ENCODE results near the gene DOK4. TPM values are rescaled to one million over a fixed set of nuclear protein-coding genes. Genes with fewer than 3 reads are reported as not detected.
A peak's percentile ranks its signal among the peaks of the same experiment; 100 is the strongest.

Gene DOK4
- total and polyA plus RNA-seq, 5 donors: 12.2 to 19.4 (median 15.3) TPM

DNA sequence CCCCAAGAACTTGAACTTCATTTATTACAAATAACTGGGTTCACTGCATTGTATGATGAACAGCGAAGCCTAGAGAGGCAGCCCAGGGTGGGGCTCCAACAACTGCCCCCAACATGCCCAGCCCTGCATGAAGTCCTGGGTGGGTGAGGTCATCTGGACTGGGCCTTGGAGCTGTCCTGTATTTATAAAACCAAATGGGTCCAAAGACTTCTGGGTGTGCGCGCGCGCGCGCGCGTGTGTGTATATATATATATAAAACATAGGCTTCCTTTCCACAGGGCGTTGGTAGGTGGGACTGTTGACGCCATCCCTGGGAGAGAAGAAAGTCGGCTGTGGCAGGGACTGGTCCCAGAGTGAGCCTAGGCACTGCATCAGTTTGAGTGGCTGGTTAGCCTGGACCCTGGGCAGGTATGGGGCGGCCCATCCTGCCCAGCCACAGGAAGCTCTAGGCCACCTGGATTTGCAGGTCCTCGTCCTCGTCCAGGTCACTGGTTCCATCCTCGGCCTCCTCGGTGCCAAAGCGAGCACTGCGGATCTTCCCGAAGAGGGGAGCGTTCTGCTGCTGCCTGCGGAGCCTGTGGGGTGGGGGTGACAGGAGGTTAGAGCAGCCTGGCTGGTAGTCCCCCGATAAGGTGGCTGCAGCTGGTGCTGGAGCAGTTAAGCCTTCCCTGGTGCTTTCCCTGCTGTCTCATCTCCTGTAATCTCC, 26.2 kb upstream of the DOK4 start:
- peak; percentile 4 to 35 (median 23) for DNase-seq
- Histone ChIP-seq H3K4me1 (ENCODE audit: control insufficient read depth, insufficient read depth, low read length) (no peaks in the 10 kb centered on the region), H3K9me3 (ENCODE audit: control insufficient read depth, low read length) (no peaks in the 10 kb centered on the region), H3K4me3 (ENCODE audit: low read length) (no peak overlapping the region), H3K27me3 (ENCODE audit: control insufficient read depth, insufficient read depth) (no peaks in the 10 kb centered on the region), H3K27ac (ENCODE audit: low read length) (no peak overlapping the region)
- no peak for ATAC-seq
- intact Hi-C loops (cut with DNase I): loop anchor here in 2 of 4 donors (10.0 kb wide), 3 partner anchors 48 to 208 kb away; partner anchors contain the start of gene POLR2C (in 1 of the 2)
- WGBS: 95% methylated on average over 23 of the region's 23 CpGs

DNA sequence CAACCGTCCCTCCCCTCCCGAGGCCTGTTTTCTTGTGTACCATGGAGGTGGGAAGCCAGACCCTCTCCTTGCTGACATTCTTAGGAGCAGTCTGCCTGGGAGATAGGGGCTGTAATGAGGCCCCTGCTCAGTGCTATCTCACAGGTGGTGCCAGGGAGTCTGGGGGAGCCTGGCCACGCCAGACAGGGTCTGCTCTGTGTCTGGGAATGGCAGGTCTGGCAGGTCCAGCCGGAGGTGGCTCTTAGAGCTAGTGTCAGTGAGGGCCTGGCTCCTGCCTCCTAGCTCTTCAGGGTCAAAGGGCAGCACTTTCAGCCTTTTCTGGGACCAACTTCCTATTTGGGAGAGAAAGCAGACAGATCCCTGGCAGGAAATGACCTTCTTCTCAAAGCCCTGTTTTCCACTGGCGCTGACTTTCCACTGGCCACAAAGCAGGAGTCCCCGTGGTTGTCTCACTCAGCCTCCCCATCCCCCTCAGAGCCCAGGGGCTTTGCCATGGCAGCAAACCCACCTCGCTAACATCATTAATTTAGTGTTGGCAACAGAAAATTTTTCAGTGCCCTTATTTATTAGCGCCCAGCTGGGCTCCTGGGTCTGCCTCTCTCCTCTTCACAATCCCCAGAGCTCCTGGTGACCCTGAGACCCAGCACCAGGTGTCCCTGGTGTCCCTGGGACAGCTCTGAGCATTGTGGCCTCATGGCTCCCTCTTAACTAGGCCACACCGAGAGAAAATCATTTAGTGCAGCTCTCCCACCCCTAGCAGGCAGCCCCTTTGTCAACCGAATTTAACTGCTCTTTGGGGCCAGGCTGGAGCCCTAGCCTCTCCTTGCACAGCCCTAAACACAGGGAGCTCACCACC, 24.0 kb upstream of the DOK4 start:
- peak in 1 of 2 donors; percentile 49 for ATAC-seq
- 46% methylated on average over 10 of the region's 10 CpGs for WGBS

DNA sequence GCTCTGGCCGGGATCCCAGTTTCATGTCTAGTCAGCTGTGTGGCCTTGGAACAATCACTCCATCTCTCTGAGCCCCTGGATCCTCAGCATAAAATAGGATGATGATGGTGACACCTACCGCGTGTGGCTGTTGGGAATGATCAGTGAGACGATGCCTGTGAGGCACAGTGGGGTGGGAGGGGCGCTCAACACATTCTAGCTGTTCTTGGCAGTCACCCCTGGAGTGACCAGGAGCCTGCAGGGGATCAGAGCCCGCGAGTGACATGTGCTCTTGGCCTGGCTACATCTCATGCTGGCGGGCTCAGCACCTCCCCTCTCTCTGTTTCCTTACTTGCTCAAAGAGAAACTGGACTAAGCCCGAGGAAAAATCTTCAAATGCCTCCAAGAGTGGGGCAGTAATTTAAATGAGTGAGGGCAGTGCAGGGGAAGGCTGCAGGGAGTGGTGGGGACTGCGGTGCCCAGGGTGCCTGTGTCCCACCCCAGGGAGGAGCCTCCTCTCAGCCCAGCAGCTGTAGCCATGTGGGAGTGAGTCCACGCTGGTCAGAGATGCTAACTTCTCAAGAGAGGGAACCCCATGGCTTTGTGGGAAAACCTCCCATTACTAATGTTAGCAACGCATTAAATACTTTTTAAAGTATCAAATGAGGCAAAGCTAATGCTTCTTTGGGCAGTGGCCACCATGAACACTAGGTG, 23.1 kb upstream of the DOK4 start:
- H3K27me3 ChIP-seq (ENCODE audit: control insufficient read depth, insufficient read depth): no peaks in the 10 kb centered on the region
- DNase-seq (peak; percentile 18 to 64 (median 55)), ATAC-seq (peak; percentile 29 to 33)
- no peak overlapping the region for H3K4me3 ChIP-seq (ENCODE audit: low read length)
- no peaks in the 10 kb centered on the region for H3K9me3 ChIP-seq (ENCODE audit: control insufficient read depth, low read length)
- WGBS: 58% methylated on average over 12 of the region's 12 CpGs
- H3K4me1 ChIP-seq (ENCODE audit: control insufficient read depth, insufficient read depth, low read length): no peaks in the 10 kb centered on the region
- no peak overlapping the region for H3K27ac ChIP-seq (ENCODE audit: low read length)
- intact Hi-C loops (cut with DNase I): no loop called here

More for the DNA sequence above, 24.0 kb upstream of the DOK4 start:
- Histone ChIP-seq H3K27ac (ENCODE audit: low read length) (no peak overlapping the region), H3K4me1 (ENCODE audit: control insufficient read depth, insufficient read depth, low read length) (no peaks in the 10 kb centered on the region), H3K9me3 (ENCODE audit: control insufficient read depth, low read length) (no peaks in the 10 kb centered on the region), H3K4me3 (ENCODE audit: low read length) (no peak overlapping the region), H3K27me3 (ENCODE audit: control insufficient read depth, insufficient read depth) (no peaks in the 10 kb centered on the region)
- intact Hi-C loops (cut with DNase I): loop anchor here in 2 of 4 donors (10.0 kb wide), 3 partner anchors 45 to 205 kb away; partner anchors contain the start of gene POLR2C (in 1 of the 2)
- peak in 2 of 3 donors; percentile 20 to 44 for DNase-seq

DNA sequence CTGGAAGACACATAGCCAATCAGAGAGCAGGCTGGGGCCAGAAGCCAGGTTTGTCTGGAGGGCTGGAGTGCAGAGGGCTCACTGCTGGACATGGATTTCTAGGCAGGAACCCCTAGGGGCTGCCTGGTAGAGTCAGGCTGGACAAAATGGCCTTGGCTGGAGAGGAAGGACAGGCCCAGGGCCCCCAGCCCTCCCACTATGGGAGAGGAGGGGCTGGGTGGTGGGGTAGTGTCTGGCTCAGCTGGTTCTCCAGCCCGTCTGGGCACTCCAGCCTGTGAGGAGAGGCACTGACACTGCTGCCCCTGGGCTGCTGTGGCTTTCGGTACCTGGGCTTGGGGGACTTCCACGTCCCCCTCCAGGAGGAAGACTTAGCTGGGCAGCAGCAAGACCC, 21.7 kb upstream of the DOK4 start:
- Histone ChIP-seq H3K4me1 (ENCODE audit: control insufficient read depth, insufficient read depth, low read length) (no peaks in the 10 kb centered on the region), H3K4me3 (ENCODE audit: low read length) (no peak overlapping the region), H3K27me3 (ENCODE audit: control insufficient read depth, insufficient read depth) (no peaks in the 10 kb centered on the region), H3K9me3 (ENCODE audit: control insufficient read depth, low read length) (no peaks in the 10 kb centered on the region), H3K27ac (ENCODE audit: low read length) (no peak overlapping the region)
- WGBS: 89% methylated on average over 3 of the region's 3 CpGs
- no peak for ATAC-seq
- DNase-seq: peak; percentile 2 to 21 (median 18)
- intact Hi-C loops (cut with DNase I): no loop called here

DNA sequence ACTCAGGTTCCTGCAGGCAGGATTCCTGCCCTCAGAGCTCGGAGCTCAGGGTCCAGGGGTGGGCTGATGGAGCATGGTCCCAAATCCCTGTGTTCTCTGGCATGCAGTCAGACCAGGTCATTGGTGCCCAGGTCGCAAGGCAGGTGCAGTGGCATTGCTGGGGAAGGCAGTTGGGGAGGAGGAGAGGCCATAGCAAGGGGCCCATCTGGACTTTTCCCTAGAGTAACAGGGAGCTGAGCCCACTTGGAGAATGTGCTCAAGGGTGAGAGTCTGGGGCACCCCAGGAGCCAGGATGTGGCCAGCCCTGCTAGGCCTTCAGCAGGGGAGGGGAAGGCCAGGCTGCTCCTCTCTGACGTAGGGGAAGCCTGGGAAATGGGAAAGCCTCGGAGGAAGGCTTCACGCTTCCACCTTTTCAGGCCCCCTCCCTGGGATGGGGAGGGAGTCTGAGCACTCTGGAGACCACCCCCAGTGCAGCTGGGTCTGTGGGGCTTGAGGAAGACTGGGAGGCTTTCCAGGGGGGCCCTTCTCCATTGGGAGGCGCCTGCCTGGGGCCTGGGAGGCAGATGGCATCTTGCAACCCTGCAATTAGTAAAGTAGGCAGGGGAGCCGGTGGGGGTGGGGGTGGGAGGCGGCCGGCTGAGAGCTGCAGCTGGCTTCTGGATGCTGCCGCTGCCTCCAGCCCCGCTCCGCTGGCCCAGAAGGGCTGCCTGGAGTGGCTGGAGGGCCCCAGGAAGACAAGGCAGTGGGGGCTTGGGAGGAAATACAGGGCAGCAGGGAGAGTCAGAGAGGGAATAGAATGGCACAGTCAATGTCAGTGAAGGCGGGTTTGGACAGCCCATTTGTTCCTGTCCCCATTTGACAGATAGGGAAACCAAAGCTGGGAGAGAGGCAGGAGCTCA, 21.1 kb upstream of the DOK4 start:
- 64% methylated on average over 13 of the region's 13 CpGs for WGBS
- no peak for ATAC-seq
- Histone ChIP-seq H3K9me3 (ENCODE audit: control insufficient read depth, low read length) (no peaks in the 10 kb centered on the region), H3K4me1 (ENCODE audit: control insufficient read depth, insufficient read depth, low read length) (no peaks in the 10 kb centered on the region), H3K27me3 (ENCODE audit: control insufficient read depth, insufficient read depth) (no peaks in the 10 kb centered on the region), H3K27ac (ENCODE audit: low read length) (no peak overlapping the region), H3K4me3 (ENCODE audit: low read length) (no peak overlapping the region)
- intact Hi-C loops (cut with DNase I): no loop called here
- DNase-seq: peak; percentile 9 to 32 (median 22)

DNA sequence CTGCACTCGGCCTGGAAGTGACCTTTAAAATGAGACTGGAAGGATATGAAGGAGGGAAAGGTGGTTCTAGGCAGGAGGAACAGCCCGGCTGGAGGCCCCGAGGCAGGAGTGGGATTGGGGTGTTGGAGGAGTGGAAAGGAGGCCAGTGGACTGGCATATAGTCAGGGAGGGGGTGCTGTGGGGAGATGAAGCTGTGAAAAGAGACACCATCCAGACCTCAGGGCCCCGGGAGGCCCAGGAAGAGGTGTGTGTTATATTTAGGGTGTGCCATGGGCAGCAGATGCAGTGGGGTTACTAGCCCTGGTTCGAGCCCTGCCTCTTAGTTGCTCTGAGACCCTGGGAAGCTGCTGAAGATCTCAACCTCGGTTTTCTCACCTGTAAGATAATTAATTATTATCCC, 18.9 kb upstream of the DOK4 start:
- ATAC-seq: no peak
- peak; percentile 1 to 39 (median 13) for DNase-seq

DNA sequence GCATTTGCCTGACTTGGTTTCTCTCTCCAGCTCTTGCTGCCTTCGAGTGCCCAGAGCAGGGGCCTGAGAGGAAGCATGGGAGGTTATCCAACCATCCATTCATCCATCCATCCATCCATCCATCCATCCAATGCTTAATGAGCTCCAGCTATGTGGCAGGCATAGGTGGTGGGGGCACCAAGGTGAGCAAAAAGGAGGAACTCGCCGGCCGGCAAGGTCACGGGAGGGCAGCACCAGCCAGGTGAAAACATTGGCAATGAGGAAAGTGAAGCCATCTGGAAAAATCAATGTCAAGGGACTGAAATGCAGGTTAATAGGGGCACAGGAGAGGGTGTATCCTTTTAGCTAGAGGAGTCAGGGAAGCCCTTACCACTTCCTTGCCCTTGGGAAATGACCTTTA, 18.2 kb upstream of the DOK4 start:
- DNase-seq (peak in 1 of 3 donors; percentile 2), ATAC-seq (no peak)
- Histone ChIP-seq H3K9me3 (ENCODE audit: control insufficient read depth, low read length) (no peaks in the 10 kb centered on the region), H3K27me3 (ENCODE audit: control insufficient read depth, insufficient read depth) (no peaks in the 10 kb centered on the region), H3K4me3 (ENCODE audit: low read length) (no peak overlapping the region), H3K4me1 (ENCODE audit: control insufficient read depth, insufficient read depth, low read length) (no peaks in the 10 kb centered on the region), H3K27ac (ENCODE audit: low read length) (no peak overlapping the region)
- WGBS: 87% methylated on average over 5 of the region's 5 CpGs
- intact Hi-C loops (cut with DNase I): no loop called here

More for the DNA sequence above, 18.9 kb upstream of the DOK4 start:
- intact Hi-C loops (cut with DNase I): no loop called here
- H3K9me3 ChIP-seq (ENCODE audit: control insufficient read depth, low read length): no peaks in the 10 kb centered on the region
- no peaks in the 10 kb centered on the region for H3K27me3 ChIP-seq (ENCODE audit: control insufficient read depth, insufficient read depth)
- no peak overlapping the region for H3K27ac ChIP-seq (ENCODE audit: low read length)
- no peak overlapping the region for H3K4me3 ChIP-seq (ENCODE audit: low read length)
- WGBS: 80% methylated on average over 6 of the region's 6 CpGs
- H3K4me1 ChIP-seq (ENCODE audit: control insufficient read depth, insufficient read depth, low read length): no peaks in the 10 kb centered on the region

DNA sequence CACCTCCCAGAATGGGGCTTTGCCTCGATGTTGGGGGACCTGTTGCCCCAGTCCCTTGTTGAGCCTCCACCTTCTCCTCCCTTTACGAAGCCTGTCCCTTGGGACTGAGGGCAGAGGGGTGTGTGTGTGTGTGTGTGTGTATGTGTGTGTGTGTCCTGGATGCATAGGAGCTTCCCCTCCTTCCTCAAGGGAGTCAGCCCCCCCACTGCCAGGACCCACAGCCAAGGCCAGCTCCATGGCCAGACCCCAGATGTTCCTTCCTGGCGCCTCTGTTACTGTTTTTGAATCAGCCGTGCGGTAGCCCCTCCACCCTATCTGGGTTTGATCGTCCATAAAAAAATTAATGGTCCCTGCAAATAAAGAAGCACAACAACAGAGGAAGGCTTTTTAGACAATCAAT, 17.7 kb upstream of the DOK4 start:
- Histone ChIP-seq H3K27ac (ENCODE audit: low read length) (no peak overlapping the region), H3K4me1 (ENCODE audit: control insufficient read depth, insufficient read depth, low read length) (no peaks in the 10 kb centered on the region), H3K4me3 (ENCODE audit: low read length) (no peak overlapping the region), H3K27me3 (ENCODE audit: control insufficient read depth, insufficient read depth) (no peaks in the 10 kb centered on the region), H3K9me3 (ENCODE audit: control insufficient read depth, low read length) (no peaks in the 10 kb centered on the region)
- peak in 2 of 3 donors; percentile 4 to 26 for DNase-seq
- intact Hi-C loops (cut with DNase I): no loop called here
- ATAC-seq: no peak
- 49% methylated on average over 6 of the region's 6 CpGs for WGBS

DNA sequence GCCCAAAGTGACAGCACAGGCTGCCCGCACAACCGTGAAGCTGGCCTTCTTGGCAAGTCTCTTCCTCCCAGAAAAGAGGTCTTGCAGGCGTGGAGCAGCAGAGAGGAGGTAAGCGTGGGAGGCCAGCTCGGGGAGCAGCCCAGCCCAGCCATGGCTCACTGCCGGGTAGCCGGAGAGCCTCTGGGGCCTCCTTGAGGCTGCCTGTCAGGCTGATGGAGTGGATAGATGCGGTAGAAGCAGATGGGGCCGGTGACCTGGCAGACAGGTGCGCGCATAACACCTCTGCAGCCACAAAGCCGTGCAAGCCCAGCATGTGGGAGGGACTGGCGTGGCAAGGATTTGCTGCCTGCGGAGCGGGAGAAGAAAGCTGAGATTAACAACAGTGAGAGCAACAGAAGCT, 17.1 kb upstream of the DOK4 start:
- Histone ChIP-seq H3K4me3 (ENCODE audit: low read length) (no peak overlapping the region), H3K4me1 (ENCODE audit: control insufficient read depth, insufficient read depth, low read length) (no peaks in the 10 kb centered on the region), H3K27me3 (ENCODE audit: control insufficient read depth, insufficient read depth) (no peaks in the 10 kb centered on the region), H3K27ac (ENCODE audit: low read length) (no peak overlapping the region), H3K9me3 (ENCODE audit: control insufficient read depth, low read length) (no peaks in the 10 kb centered on the region)
- 66% methylated on average over 15 of the region's 15 CpGs for WGBS
- DNase-seq (peak; percentile 15 to 51 (median 48)), ATAC-seq (peak in 1 of 2 donors; percentile 23)
- intact Hi-C loops (cut with DNase I): no loop called here
